ENCODE data around the gene DYNC1I1. TPM values are rescaled to one million over a fixed set of nuclear protein-coding genes. Genes with fewer than 3 reads are reported as not detected.

The DYNC1I1 gene
- total and polyA plus RNA-seq, 2 experiments from 2014 or later, result 0.53 to 1.4 TPM

- Histone ChIP-seq H3K27ac (no peak overlapping the region), H3K4me3 (no peak overlapping the region), H3K4me1 (ENCODE audit: insufficient read depth) (no peaks in the 10 kb centered on the region), H3K27me3 (replicated peaks; ENCODE audit: insufficient read depth) (no peaks in the 10 kb centered on the region), H4K20me1 (ENCODE audit: insufficient read depth) (no peaks in the 10 kb centered on the region), H2AFZ (no peak overlapping the region), H3K79me2 (ENCODE audit: insufficient read depth) (no peaks in the 10 kb centered on the region), H3K9ac (no peak overlapping the region), H3K4me2 (ENCODE audit: unreplicated experiment) (no peak overlapping the region), H3K36me3 (ENCODE audit: low read depth) (no peaks in the 10 kb centered on the region), H3K9me3 (ENCODE audit: low read depth) (no peaks in the 10 kb centered on the region), H3K9me2 (ENCODE audit: insufficient read depth) (no peaks in the 10 kb centered on the region), H3F3A (ENCODE audit: insufficient read depth) (no peaks in the 10 kb centered on the region)
- WGBS, 2 experiments (ENCODE audit: low coverage in 1 of 2, low lambda C conversion rate in 2 of 2, missing lambda C conversion rate in 2 of 2), result 21 to 24% methylated on average over 5 of the region's 5 CpGs
- in situ Hi-C loops (cut with MboI), result no loop called here
- no peak for TF ChIP-seq EZH2phosphoT487 (IDR thresholded peaks at IDR 0.05; ENCODE audit: insufficient read depth, low read depth)
- TF ChIP-seq EZH2 (IDR thresholded peaks at IDR 0.05; ENCODE audit: insufficient read depth, poor library complexity, severe bottlenecking), result no peak
- no peak for DNase-seq
Measured at GRCh38 chr7:95980167-95980566, 207.8 kb downstream of the DYNC1I1 start.

GRCh38 chr7:95980706-95981105 lies 208.4 kb downstream of the DYNC1I1 start:
- Histone ChIP-seq H3K4me2 (ENCODE audit: unreplicated experiment) (no peak overlapping the region), H3F3A (ENCODE audit: insufficient read depth) (no peaks in the 10 kb centered on the region), H3K9ac (no peak overlapping the region), H2AFZ (no peak overlapping the region), H3K9me2 (ENCODE audit: insufficient read depth) (no peaks in the 10 kb centered on the region), H3K79me2 (ENCODE audit: insufficient read depth) (no peaks in the 10 kb centered on the region), H3K36me3 (ENCODE audit: low read depth) (no peaks in the 10 kb centered on the region), H3K4me3 (no peak overlapping the region), H3K27ac (no peak overlapping the region), H4K20me1 (ENCODE audit: insufficient read depth) (no peaks in the 10 kb centered on the region), H3K4me1 (ENCODE audit: insufficient read depth) (no peaks in the 10 kb centered on the region), H3K27me3 (replicated peaks; ENCODE audit: insufficient read depth) (no peaks in the 10 kb centered on the region), H3K9me3 (ENCODE audit: low read depth) (no peaks in the 10 kb centered on the region)
- TF ChIP-seq EZH2phosphoT487 (IDR thresholded peaks at IDR 0.05; ENCODE audit: insufficient read depth, low read depth) (no peak), EZH2 (IDR thresholded peaks at IDR 0.05; ENCODE audit: insufficient read depth, poor library complexity, severe bottlenecking) (no peak)
- WGBS, 2 experiments (ENCODE audit: low coverage in 1 of 2, low lambda C conversion rate in 2 of 2, missing lambda C conversion rate in 2 of 2), result 0 to 11% methylated on average over 1 of the region's 1 CpG
- in situ Hi-C loops (cut with MboI), result no loop called here
- DNase-seq, result no peak

DNA sequence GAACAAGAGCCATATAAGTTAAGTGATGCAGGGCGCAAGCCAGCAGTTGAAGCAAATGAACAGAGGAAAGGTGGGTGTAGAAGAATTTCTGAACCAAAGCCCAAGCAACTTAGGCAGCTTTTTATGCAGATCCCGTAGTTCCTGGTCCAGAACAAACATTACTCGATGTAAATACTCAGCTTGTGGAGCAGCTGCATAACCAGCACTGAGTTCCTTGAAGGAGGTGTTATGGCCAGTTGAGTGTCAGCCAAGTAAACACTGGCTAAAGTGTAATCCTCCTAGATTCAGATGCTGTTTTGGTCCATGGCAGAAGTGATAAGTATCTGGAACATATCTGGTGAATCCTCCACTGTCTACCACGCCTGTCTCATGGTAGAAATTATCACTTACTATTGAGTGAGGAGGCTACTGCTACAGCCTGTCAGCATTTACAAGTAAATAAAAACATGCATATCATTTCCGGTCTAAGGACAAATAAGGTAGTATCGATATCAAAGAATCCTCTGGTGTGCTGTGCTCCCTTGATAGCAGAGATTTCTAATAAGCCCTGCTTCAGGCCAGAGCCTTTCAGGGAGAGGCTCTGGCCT lies 213.9 kb downstream of the DYNC1I1 start:
- Histone ChIP-seq H3K4me2 (ENCODE audit: unreplicated experiment) (no peak overlapping the region), H3K27ac (no peak overlapping the region), H3K27me3 (replicated peaks; ENCODE audit: insufficient read depth) (no peaks in the 10 kb centered on the region), H3K9me2 (ENCODE audit: insufficient read depth) (no peaks in the 10 kb centered on the region), H3K9me3 (ENCODE audit: low read depth) (no peaks in the 10 kb centered on the region), H3K79me2 (ENCODE audit: insufficient read depth) (no peaks in the 10 kb centered on the region), H2AFZ (no peak overlapping the region), H4K20me1 (ENCODE audit: insufficient read depth) (no peaks in the 10 kb centered on the region), H3K36me3 (ENCODE audit: low read depth) (no peaks in the 10 kb centered on the region), H3K4me1 (ENCODE audit: insufficient read depth) (no peaks in the 10 kb centered on the region), H3K4me3 (no peak overlapping the region), H3F3A (ENCODE audit: insufficient read depth) (no peaks in the 10 kb centered on the region), H3K9ac (no peak overlapping the region)
- no peak for TF ChIP-seq EZH2 (IDR thresholded peaks at IDR 0.05; ENCODE audit: insufficient read depth, poor library complexity, severe bottlenecking)
- no peak for TF ChIP-seq EZH2phosphoT487 (IDR thresholded peaks at IDR 0.05; ENCODE audit: insufficient read depth, low read depth)
- DNase-seq, result no peak
- 65 to 68% methylated on average over 6 of the region's 6 CpGs for WGBS, 2 experiments (ENCODE audit: low coverage in 1 of 2, low lambda C conversion rate in 2 of 2, missing lambda C conversion rate in 2 of 2)
- in situ Hi-C loops (cut with MboI), result no loop called here

- TF ChIP-seq EZH2 (IDR thresholded peaks at IDR 0.05; ENCODE audit: insufficient read depth, poor library complexity, severe bottlenecking) (no peak), EZH2phosphoT487 (IDR thresholded peaks at IDR 0.05; ENCODE audit: insufficient read depth, low read depth) (no peak)
Measured at GRCh38 chr7:95989301-95989700, 216.9 kb downstream of the DYNC1I1 start.

GRCh38 chr7:95993380-95993779 lies 221.0 kb downstream of the DYNC1I1 start:
- Histone ChIP-seq H3K9me3 (ENCODE audit: low read depth) (no peaks in the 10 kb centered on the region), H4K20me1 (ENCODE audit: insufficient read depth) (no peaks in the 10 kb centered on the region), H3K27me3 (replicated peaks; ENCODE audit: insufficient read depth) (no peaks in the 10 kb centered on the region), H3F3A (ENCODE audit: insufficient read depth) (no peaks in the 10 kb centered on the region), H3K4me2 (ENCODE audit: unreplicated experiment) (no peak overlapping the region), H3K4me1 (ENCODE audit: insufficient read depth) (no peaks in the 10 kb centered on the region), H3K36me3 (ENCODE audit: low read depth) (no peaks in the 10 kb centered on the region), H3K9ac (no peak overlapping the region), H3K4me3 (no peak overlapping the region), H2AFZ (no peak overlapping the region), H3K79me2 (ENCODE audit: insufficient read depth) (no peaks in the 10 kb centered on the region), H3K27ac (no peak overlapping the region), H3K9me2 (ENCODE audit: insufficient read depth) (no peaks in the 10 kb centered on the region)
- no peak for TF ChIP-seq EZH2 (IDR thresholded peaks at IDR 0.05; ENCODE audit: insufficient read depth, poor library complexity, severe bottlenecking)
- TF ChIP-seq EZH2phosphoT487 (IDR thresholded peaks at IDR 0.05; ENCODE audit: insufficient read depth, low read depth), result no peak
- DNase-seq, result no peak
- 67 to 70% methylated on average over 2 of the region's 2 CpGs for WGBS, 2 experiments (ENCODE audit: low coverage in 1 of 2, low lambda C conversion rate in 2 of 2, missing lambda C conversion rate in 2 of 2)
- in situ Hi-C loops (cut with MboI), result no loop called here

More at GRCh38 chr7:95989301-95989700, 216.9 kb downstream of the DYNC1I1 start:
- no peaks in the 10 kb centered on the region for H3K27me3 ChIP-seq (replicated peaks; ENCODE audit: insufficient read depth)
- in situ Hi-C loops (cut with MboI), result no loop called here
- no peak for DNase-seq
- H3K9ac ChIP-seq, result no peak overlapping the region
- H3K79me2 ChIP-seq (ENCODE audit: insufficient read depth), result no peaks in the 10 kb centered on the region
- no peak overlapping the region for H3K27ac ChIP-seq
- no peak overlapping the region for H2AFZ ChIP-seq
- no peaks in the 10 kb centered on the region for H4K20me1 ChIP-seq (ENCODE audit: insufficient read depth)
- H3K9me2 ChIP-seq (ENCODE audit: insufficient read depth), result no peaks in the 10 kb centered on the region
- 46 to 49% methylated on average over 5 of the region's 5 CpGs for WGBS, 2 experiments (ENCODE audit: low coverage in 1 of 2, low lambda C conversion rate in 2 of 2, missing lambda C conversion rate in 2 of 2)
- no peaks in the 10 kb centered on the region for H3K36me3 ChIP-seq (ENCODE audit: low read depth)
- no peak overlapping the region for H3K4me2 ChIP-seq (ENCODE audit: unreplicated experiment)
- no peaks in the 10 kb centered on the region for H3K9me3 ChIP-seq (ENCODE audit: low read depth)
- H3F3A ChIP-seq (ENCODE audit: insufficient read depth), result no peaks in the 10 kb centered on the region
- no peaks in the 10 kb centered on the region for H3K4me1 ChIP-seq (ENCODE audit: insufficient read depth)
- no peak overlapping the region for H3K4me3 ChIP-seq
